Measurements from ENCODE around the gene PRKCE. TPM values are rescaled to one million over a fixed set of nuclear protein-coding genes. Genes with fewer than 3 reads are reported as not detected.

Gene PRKCE
- total and polyA plus RNA-seq, 2 experiments from 2014 or later = 13.2 to 19.2 TPM

DNA sequence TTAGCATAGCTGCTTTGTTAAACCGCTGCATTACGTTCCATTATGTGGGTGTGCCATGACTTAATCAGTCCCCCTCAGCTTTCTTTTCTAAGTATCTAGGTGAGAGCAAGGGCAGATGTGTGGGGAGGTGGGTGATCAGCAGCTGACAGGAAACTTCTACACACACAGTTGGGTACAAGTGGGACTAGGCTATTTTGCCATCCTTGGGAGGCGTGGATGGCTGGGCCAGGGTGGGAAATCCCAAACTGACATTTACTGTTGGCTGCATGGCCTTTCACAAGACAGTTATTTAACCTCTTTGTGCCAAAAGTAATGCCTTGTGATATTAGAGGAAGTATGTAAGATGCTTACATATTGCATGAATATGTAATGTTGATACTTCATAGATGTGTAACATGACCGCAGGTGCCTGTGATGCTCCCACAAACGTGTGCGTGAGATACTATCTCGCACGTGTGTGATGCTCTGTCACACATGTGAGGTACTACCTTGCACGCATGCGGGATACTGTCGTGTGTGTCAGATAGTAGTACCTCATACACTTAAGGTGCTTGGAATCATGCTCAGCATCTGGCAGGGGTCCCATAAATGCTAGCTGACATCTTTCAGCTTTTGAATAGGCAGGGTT lies 314.5 kb downstream of the PRKCE start:
- Histone ChIP-seq H3K4me1 (ENCODE audit: low read depth) (peaks cover 5% of the 10 kb centered on the region), H3K9me3 (ENCODE audit: low read depth) (no peaks in the 10 kb centered on the region), H3K27ac (no peak overlapping the region), H3K27me3 (no peaks in the 10 kb centered on the region), H3K36me3 (no peaks in the 10 kb centered on the region), H3K4me3 (no peak overlapping the region)
- no peak for DNase-seq (ENCODE audit: low read depth in 1 of 2, low spot score in 1 of 2)
- TF ChIP-seq, protein P1, sequence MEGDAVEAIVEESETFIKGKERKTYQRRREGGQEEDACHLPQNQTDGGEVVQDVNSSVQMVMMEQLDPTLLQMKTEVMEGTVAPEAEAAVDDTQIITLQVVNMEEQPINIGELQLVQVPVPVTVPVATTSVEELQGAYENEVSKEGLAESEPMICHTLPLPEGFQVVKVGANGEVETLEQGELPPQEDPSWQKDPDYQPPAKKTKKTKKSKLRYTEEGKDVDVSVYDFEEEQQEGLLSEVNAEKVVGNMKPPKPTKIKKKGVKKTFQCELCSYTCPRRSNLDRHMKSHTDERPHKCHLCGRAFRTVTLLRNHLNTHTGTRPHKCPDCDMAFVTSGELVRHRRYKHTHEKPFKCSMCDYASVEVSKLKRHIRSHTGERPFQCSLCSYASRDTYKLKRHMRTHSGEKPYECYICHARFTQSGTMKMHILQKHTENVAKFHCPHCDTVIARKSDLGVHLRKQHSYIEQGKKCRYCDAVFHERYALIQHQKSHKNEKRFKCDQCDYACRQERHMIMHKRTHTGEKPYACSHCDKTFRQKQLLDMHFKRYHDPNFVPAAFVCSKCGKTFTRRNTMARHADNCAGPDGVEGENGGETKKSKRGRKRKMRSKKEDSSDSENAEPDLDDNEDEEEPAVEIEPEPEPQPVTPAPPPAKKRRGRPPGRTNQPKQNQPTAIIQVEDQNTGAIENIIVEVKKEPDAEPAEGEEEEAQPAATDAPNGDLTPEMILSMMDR (IDR thresholded peaks at IDR 0.05; ENCODE audit: low read depth, low read length) = no peak

DNA sequence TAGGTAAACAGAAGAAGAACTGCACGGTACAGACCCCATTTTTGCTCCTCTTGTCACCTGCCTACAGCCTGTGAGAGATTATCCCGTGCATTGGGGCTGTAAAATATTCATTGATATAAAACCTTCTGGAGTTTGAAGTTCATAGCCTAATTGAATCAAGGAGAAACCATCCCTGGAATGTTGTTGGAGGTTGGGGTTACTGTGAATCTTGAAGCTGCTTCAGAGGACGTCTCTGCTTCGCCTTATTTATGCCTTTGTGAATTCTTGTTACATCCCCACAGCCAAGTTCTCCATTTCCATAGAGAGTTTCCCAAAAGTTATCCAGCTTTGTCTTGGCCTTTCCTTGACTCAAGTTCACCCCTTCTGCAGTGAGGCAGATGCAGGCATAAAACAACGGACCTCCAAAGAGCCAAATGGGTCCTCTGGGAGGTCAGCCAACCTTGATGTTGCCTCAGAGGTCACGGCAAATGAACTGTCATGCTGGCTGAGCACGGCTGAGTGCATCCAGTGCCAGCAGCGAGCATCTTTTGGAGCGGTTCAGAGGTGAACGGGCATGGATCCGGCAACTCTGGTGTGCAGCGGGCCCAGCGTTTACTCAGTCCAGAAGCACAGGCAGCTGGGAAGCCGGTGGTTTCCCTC lies 317.6 kb downstream of the PRKCE start:
- no peak overlapping the region for H3K4me3 ChIP-seq
- no peaks in the 10 kb centered on the region for H3K36me3 ChIP-seq
- H3K4me1 ChIP-seq (ENCODE audit: low read depth) = peaks cover 5% of the 10 kb centered on the region
- no peak for DNase-seq (ENCODE audit: low read depth in 1 of 2, low spot score in 1 of 2)
- H3K27ac ChIP-seq = no peak overlapping the region
- TF ChIP-seq, protein P1 (IDR thresholded peaks at IDR 0.05; ENCODE audit: low read depth, low read length) = no peak
- no peaks in the 10 kb centered on the region for H3K27me3 ChIP-seq
- H3K9me3 ChIP-seq (ENCODE audit: low read depth) = no peaks in the 10 kb centered on the region

- TF ChIP-seq, protein P1 (IDR thresholded peaks at IDR 0.05; ENCODE audit: low read depth, low read length) = no peak
- H3K27ac ChIP-seq = no peak overlapping the region
- H3K9me3 ChIP-seq (ENCODE audit: low read depth) = no peaks in the 10 kb centered on the region
- H3K4me3 ChIP-seq = no peak overlapping the region
- DNase-seq (ENCODE audit: low read depth in 1 of 2, low spot score in 1 of 2) = no peak
- H3K36me3 ChIP-seq = no peaks in the 10 kb centered on the region
- H3K27me3 ChIP-seq = no peaks in the 10 kb centered on the region
- no peaks in the 10 kb centered on the region for H3K4me1 ChIP-seq (ENCODE audit: low read depth)
Observed at GRCh38 chr2:45973426-45973825, 322.0 kb downstream of the PRKCE start.

- Histone ChIP-seq H3K4me1 (ENCODE audit: low read depth) (no peaks in the 10 kb centered on the region), H3K4me3 (no peak overlapping the region), H3K27ac (no peak overlapping the region), H3K27me3 (no peaks in the 10 kb centered on the region), H3K36me3 (no peaks in the 10 kb centered on the region), H3K9me3 (ENCODE audit: low read depth) (no peaks in the 10 kb centered on the region)
- TF ChIP-seq, protein P1 (IDR thresholded peaks at IDR 0.05; ENCODE audit: low read depth, low read length) = no peak
- DNase-seq (ENCODE audit: low read depth in 1 of 2, low spot score in 1 of 2) = no peak
Observed at GRCh38 chr2:45974056-45974455, 322.6 kb downstream of the PRKCE start.

DNA sequence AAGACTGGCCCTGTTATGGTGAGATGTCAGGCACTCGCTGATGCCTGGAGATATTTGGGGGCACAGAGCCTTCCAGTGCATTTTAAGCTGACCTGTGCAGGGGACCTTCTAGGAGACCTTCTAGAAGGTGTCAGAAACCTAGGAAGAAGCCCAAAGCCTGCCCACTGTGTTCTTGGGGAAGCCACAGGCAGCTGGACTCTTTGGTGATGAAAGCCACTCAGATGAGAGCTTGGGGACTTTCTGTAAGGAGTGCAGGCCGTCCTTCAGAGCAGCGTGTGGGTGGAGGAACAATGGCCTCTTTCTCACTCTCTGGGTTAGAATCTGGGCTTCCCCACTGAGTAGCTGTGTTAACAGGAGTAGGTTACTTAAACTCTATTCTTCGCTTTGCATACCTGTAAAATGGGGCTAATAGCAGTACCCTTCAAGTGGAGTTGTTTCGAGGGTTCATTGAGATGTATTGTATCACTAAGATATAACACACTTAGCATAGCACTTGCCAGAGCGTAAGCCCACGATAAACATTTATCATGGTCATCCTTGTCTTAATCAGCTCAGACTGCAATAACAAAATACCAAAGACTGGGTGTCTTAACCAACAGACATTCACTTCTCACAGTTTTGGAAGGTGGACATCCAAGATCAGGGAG lies 323.4 kb downstream of the PRKCE start:
- Histone ChIP-seq H3K4me3 (no peak overlapping the region), H3K27ac (no peak overlapping the region), H3K36me3 (no peaks in the 10 kb centered on the region), H3K4me1 (ENCODE audit: low read depth) (no peaks in the 10 kb centered on the region), H3K9me3 (ENCODE audit: low read depth) (no peaks in the 10 kb centered on the region), H3K27me3 (no peaks in the 10 kb centered on the region)
- TF ChIP-seq, protein P1 (IDR thresholded peaks at IDR 0.05; ENCODE audit: low read depth, low read length) = no peak
- DNase-seq (ENCODE audit: low read depth in 1 of 2, low spot score in 1 of 2) = no peak
